Fibroblast of the aortic adventitia (primary cell): Measurements from ENCODE around the gene KEAP1. TPM values are rescaled to one million over a fixed set of nuclear protein-coding genes. Genes with fewer than 3 reads are reported as not detected.
"Not testable (repeated sequence)": the region's sequence is repeated elsewhere in the genome, so short reads cannot be mapped to it uniquely, and the experiment has no call there.

ENCODE experiments used
- DNase-seq: peaks from one replicate; pipeline ENCODE4 v3.0.0-alpha.2; 2010; ENCODE audit warnings: low read depth
- H3K4me3 ChIP-seq: 2 replicates; pipeline ENCODE4 v1.5.1; 2011; ENCODE audit warnings: low read depth, mild to moderate bottlenecking, control low read depth, low read length, moderate library complexity
- total RNA-seq: library from RNA; depleted of rRNA; stranded (reverse); fragments of >200 nt; gene quantifications from 2 replicates; pipeline ENCODE4 v1.2.3, GENCODE V29; 2012; ENCODE audit warnings: low replicate concordance
- TF ChIP-seq, protein P1 (sequence below): IDR thresholded peaks from 2 replicates; pipeline ENCODE4 v1.5.1; 2011; ENCODE audit warnings: mild to moderate bottlenecking, low read length, control low read depth, inconsistent platforms; ENCODE audit not compliant: insufficient read depth

KEAP1 gene
- total RNA-seq: 62.5 and 130 TPM in 2 replicates

DNA sequence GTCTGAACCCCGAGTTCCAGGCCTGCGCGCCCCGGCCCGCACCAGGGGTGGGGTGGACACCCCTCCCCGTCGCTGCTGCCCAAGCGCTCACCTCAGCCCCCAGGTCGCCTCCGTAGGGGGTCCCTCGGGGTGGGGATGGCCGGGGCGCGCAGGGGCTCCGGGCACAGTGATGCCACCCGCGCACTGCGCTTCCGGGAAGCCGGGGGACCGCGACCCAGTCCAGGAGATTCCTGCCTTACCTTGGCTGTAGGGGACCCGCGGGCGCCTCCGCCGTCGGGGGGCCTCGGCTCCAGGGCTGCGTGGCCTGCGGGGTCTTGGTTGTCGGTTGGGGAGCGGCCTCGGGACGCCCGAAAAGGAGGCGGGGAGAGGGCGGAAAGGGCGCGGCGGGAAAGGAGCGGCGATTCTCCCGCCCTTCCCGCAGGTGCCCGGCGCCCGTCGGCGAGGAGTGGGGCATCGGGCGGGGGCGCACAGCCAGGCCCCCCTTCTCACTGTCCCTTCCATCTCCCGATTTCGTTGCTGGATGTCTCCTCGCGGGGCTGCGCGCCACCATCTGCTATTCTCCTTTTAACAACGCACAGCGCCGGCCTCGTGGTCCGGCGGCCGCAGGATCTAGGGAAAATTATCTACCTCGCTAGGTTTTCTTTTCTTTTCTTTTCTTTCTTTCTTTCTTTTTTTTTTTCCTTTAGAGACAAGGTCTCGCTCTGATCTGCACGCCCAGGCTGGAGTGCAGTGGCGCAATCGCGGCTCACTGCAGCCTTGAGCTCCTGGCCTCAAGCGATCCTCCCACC is at the start of gene KEAP1:
Gene KEAP1 (minus strand): TSS at position 355 of the 788 bp plus-strand sequence. CDS start 3,323 bp downstream, outside the sequence.
- DNase-seq: peak; percentile 18
- TF ChIP-seq, protein P1, sequence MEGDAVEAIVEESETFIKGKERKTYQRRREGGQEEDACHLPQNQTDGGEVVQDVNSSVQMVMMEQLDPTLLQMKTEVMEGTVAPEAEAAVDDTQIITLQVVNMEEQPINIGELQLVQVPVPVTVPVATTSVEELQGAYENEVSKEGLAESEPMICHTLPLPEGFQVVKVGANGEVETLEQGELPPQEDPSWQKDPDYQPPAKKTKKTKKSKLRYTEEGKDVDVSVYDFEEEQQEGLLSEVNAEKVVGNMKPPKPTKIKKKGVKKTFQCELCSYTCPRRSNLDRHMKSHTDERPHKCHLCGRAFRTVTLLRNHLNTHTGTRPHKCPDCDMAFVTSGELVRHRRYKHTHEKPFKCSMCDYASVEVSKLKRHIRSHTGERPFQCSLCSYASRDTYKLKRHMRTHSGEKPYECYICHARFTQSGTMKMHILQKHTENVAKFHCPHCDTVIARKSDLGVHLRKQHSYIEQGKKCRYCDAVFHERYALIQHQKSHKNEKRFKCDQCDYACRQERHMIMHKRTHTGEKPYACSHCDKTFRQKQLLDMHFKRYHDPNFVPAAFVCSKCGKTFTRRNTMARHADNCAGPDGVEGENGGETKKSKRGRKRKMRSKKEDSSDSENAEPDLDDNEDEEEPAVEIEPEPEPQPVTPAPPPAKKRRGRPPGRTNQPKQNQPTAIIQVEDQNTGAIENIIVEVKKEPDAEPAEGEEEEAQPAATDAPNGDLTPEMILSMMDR: no peak
- peak within 1 kb of the TSS; percentile 92 for H3K4me3 ChIP-seq

DNA sequence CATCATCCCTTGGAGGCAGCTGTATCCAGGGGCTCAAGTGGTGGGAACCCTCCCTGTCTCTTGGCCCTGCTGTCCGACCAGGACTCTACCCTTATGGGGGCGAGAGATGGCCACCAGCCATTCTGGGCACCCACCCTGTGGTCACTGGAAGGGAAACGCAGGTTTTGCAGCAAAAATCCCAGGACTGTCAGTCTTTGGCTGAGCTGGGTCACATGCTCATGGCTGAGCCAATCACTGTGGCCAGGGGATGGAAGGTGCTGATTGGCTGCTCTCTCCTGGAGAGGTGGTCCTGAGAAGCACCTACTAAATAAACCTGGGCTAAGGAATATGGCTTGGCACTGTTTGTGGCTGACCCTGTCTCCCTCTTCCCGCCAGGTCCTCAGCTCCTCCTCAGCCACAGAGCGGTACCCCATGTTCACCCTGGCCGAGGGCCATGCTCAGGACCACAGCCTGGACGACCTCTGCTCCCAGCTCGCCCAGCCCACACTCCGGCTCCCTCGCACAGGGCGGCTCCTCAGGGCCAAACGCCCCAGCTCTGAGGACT is 49.4 kb upstream of the KEAP1 start:
- DNase-seq: no peak
- no peak overlapping the region for H3K4me3 ChIP-seq
- TF ChIP-seq, protein P1: no peak

DNA sequence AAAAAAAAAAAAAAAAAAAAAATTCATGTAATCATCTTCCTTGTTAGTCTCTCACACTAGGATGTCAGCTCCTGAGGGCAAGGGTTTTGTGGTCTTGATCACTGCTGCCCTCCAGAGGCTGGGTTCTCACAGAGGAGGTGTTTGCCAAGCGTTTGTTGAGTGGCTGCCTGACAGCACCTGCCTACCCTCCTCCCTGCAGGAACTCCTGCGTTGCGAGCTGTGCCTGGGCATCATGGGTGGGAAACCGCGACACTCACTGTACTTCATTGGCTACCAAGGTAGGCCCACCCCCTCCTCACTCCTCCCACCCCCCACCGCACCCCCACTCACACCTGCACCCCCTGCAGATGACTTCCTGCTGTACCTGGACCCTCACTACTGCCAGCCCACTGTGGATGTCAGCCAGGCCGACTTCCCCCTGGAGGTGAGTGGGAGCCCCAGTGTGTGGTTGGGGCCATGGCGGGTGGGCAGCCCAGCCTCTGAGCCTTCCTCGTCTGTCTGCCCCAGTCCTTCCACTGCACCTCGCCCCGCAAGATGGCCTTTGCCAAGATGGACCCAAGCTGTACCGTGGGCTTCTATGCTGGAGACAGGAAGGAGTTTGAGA is 48.6 kb upstream of the KEAP1 start:
- TF ChIP-seq, protein P1: peak; percentile 29
- peak; percentile 42 for DNase-seq
- no peak overlapping the region for H3K4me3 ChIP-seq

DNA sequence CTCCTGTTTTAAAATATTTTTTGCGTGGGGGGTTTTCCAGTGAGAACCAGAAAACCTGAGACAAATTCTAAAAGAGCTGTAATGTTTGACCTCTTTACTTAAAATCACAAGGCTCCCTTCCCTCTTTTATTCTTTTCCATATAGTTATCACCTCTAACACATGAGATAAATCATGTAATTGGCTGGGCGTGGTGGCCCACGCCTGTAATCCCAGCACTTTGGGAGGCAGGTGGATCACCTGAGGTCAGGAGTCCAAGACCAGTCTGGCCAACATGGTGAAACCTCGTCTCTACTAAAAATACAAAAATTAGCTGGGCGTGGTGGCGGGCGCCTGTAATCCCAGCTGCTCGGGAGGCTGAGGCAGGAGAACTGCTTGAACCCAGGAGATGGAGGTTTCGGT is 47.9 kb upstream of the KEAP1 start:
- H3K4me3 ChIP-seq, DNase-seq: not testable (repeated sequence)

DNA sequence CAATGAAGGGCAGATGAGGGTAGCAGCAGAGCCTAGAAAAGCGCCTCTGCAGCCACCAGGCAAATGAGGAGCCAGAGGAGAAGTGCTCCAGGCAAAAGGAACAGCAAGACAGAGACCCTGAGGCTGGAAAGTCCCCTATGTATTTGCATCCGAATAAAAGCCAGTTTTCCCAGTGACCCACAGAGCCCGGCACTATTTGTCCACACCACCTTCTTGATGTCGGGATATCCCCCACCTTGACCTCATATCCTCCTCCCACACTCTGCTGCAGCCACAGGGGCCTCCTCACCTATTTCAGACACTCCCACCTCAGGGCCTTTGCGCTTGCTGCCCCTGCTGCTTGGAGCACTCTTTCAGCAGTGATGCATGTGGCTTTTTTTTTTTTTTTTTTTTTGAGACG is 47.2 kb upstream of the KEAP1 start:
- TF ChIP-seq, protein P1: no peak
- DNase-seq: no peak
- H3K4me3 ChIP-seq: no peak overlapping the region

DNA sequence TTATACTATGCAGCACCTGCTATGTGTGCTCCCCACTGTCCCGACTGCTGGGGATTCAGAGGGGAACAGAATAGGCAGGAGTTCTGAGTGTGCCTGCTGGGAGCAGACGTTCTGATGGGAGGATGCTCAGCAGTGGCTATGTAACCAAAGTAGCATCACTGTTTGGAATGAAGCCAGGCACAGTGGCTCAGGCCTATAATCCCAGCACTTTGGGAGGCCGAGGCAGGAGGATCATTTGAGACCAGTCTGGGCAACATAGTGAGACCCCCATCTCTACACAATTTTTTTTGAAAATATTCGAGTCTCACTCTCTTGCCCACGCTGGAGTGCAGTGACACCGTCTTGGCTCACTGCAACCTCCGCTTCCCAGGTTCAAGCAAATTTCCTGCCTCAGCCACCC is 46.6 kb upstream of the KEAP1 start:
- no peak for DNase-seq
- TF ChIP-seq, protein P1: no peak
- no peak overlapping the region for H3K4me3 ChIP-seq

DNA sequence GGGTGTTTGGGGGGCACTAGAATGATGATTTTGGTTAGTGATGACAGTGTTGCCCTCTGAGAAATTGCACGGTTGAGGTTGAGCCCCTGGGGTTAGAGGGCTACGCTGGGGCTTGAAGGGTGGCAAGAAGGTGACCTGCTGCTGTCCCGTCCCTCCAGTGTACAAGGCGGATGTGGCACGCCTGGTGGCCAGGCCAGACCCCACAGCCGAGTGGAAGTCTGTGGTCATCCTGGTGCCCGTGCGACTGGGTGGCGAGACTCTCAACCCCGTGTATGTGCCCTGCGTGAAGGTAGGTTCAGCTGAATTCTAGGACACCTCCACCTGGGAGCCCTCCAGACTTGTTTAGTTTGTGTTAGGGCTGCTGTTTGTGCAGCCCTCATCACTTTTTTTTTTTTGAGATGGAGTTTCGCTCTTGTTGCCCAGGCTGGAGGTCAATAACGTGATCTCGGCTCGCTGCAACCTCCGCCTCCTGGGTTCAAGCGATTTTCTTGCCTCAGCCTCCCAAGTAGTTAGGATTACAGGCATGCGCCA is 45.7 kb upstream of the KEAP1 start:
- DNase-seq: no peak
- TF ChIP-seq, protein P1: no peak
- H3K4me3 ChIP-seq: no peak overlapping the region
